Gastrocnemius medialis (tissue), 4 donors: ENCODE results near the gene R3HDM1. TPM values are rescaled to one million over a fixed set of nuclear protein-coding genes. Genes with fewer than 3 reads are reported as not detected.
A peak's percentile ranks its signal among the peaks of the same experiment; 100 is the strongest.

Experiments used
- ATAC-seq, 2 donors: fragments of 150-250 bp; one replicate each; pipeline ENCODE4 v1.9.1; 2016
- DNase-seq, 2 donors: peaks; one replicate each; pipeline ENCODE4 v3.0.0-alpha.2; 2019
- H3K27ac ChIP-seq, 4 donors: fragments of 200-600 bp; sonication (generic); 1 replicate in 1 of 4; 2 replicates in 3 of 4; pipeline ENCODE4 v1.5.1; 2016 to 2018; ENCODE audit warnings: mild to moderate bottlenecking in 2 of 4, moderate library complexity in 1 of 4
- H3K27me3 ChIP-seq, 3 donors: fragments of 200-600 bp; sonication (generic) in 2 of 3; 1 replicate in 1 of 3; 2 replicates in 2 of 3; pipeline versions ENCODE4 v1.5.1 to v1.6.0; 2016 to 2019; ENCODE audit warnings: mild to moderate bottlenecking in 1 of 3, moderate library complexity in 1 of 3
- H3K36me3 ChIP-seq, 2 donors: fragments of 200-600 bp; sonication (generic) in 1 of 2; one replicate each; pipeline ENCODE4 v1.5.1; 2017 to 2018
- H3K4me1 ChIP-seq, 2 donors: fragments of 200-600 bp; sonication (generic) in 1 of 2; one replicate each; pipeline ENCODE4 v1.5.1; 2016 to 2017; ENCODE audit warnings: mild to moderate bottlenecking in 2 of 2
- H3K4me3 ChIP-seq, 4 donors: fragments of 200-600 bp; sonication (generic) in 3 of 4; 1 replicate in 1 of 4; 2 replicates in 3 of 4; pipeline ENCODE4 v1.5.1; 2016 to 2019; ENCODE audit warnings: mild to moderate bottlenecking in 2 of 4
- H3K9me3 ChIP-seq, 3 donors: fragments of 200-600 bp; sonication (generic) in 2 of 3; 1 replicate in 1 of 3; 2 replicates in 2 of 3; pipeline ENCODE4 v1.5.1; 2016 to 2019
- CTCF ChIP-seq, 5 experiments: fragments of 450-650 bp in 3 of 5; fragments of 200-600 bp in 2 of 5; sonication (generic) in 2 of 5; IDR thresholded peaks in 4 of 5; conservative IDR thresholded peaks in 1 of 5; 1 replicate in 4 of 5; 2 replicates in 1 of 5; pipeline ENCODE4 v1.5.1; 2016 to 2019; ENCODE audit warnings: antibody characterized with exemption in 5 of 5, mild to moderate bottlenecking in 3 of 5, moderate library complexity in 3 of 5
- POLR2A ChIP-seq, 2 donors: fragments of 450-650 bp; IDR thresholded peaks; one replicate each; pipeline ENCODE4 v1.6.1; 2017; ENCODE audit warnings: antibody characterized with exemption in 2 of 2, mild to moderate bottlenecking in 2 of 2, moderate library complexity in 2 of 2
- in situ Hi-C, 4 donors: fragments of 200-750 bp; cut with MboI; loops; one replicate each; pipeline versions ENCODE4 v1.15.0 to v1.8.0; 2017; ENCODE audit warnings: low sequenced_read_pairs in 4 of 4
- intact Hi-C: fragments of 100-400 bp; cut with DNase I; formaldehyde crosslinking; loops from one replicate; pipeline ENCODE4 v1.15.1; 2023; ENCODE audit warnings: low total_unique reads
- total RNA-seq, 4 donors: library from RNA; depleted of rRNA; stranded (reverse); fragments of >200 nt; gene quantifications; one replicate each; pipeline versions ENCODE4 v1.1.0 to v1.2.3, GENCODE V29; 2016

Gene R3HDM1
- total RNA-seq, 4 donors from 2014 or later, result 13.5 to 35.7 (median 19.1) TPM

DNA sequence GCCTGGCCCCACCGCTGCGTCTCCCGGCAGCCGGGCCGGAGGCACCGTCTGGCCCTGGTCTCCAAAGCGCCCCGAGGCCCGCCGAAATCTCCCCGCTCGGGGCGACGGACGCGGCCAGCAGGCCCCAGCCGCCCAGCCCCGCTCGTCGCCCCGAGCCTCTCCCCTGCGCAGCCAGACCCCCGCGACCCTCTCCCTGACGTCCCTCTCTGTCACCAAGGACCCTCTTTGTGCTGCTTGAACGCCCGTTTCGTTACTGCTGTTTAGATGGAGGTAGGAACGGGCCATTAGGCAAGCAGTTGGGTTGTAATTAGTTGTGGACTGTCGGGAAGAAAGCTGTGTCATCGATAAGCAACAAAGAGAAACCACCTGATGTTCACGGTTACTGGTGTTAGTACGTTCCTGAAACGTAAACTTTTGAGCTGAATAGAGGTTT, 211.1 kb downstream of the R3HDM1 start:
- in situ Hi-C loops (loop anchor here in 1 of 4 donors (10.0 kb wide), 1 partner anchor 208 kb away; the partner anchor contains the start of genes R3HDM1 and ZRANB3), intact Hi-C loops (loop anchor here (5.0 kb wide), 3 partner anchors 135 to 690 kb away; partner anchors contain the start of genes DARS1, MCM6 and RAB3GAP1)

DNA sequence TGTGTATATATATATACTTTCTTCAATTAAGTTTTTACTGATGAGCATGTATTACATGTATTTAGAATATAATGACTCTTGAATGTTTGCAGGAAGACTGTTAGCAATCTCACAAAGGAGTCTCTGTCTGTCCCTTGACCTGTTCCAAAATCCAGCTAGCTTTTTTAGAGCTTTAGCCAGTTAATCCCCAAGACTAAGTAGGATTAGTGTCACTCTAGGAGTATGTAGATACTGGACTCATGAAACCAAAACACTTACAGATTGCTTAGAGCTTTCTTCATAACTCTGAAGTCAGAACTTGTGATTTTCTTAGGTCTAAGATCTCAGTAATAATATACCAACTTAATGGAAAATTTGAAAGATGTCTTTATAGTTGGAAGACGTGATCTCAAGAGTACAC, 212.6 kb downstream of the R3HDM1 start:
- H3K4me1 ChIP-seq, result peaks cover 33 to 40% of the 10 kb centered on the region in 2 donors
- no peak for ATAC-seq
- no peaks in the 10 kb centered on the region for H3K9me3 ChIP-seq
- peak overlapping the region; percentile 92 to 100 (median 98) for H3K27ac ChIP-seq
- in situ Hi-C loops (loop anchor here in 1 of 4 donors (10.0 kb wide), 1 partner anchor 209 kb away; the partner anchor contains the start of genes R3HDM1 and ZRANB3), intact Hi-C loops (loop anchor here (5.0 kb wide), 3 partner anchors 133 to 692 kb away; partner anchors contain the start of genes DARS1, MCM6 and RAB3GAP1)
- peak overlapping the region in 3 of 4 donors; percentile 77 to 94 (median 92) for H3K4me3 ChIP-seq
- TF ChIP-seq POLR2A (IDR thresholded peaks at IDR 0.05) (no peak), CTCF (IDR thresholded peaks at IDR 0.05 in 4 of 5, conservative IDR thresholded peaks at IDR 0.05 in 1 of 5) (no peak)
- peaks cover 0 to 15% of the 10 kb centered on the region in 2 donors for H3K36me3 ChIP-seq
- no peaks in the 10 kb centered on the region for H3K27me3 ChIP-seq
- DNase-seq, result no peak

More for the DNA sequence above, 211.1 kb downstream of the R3HDM1 start:
- peak in 1 of 2 donors; percentile 7 for TF ChIP-seq POLR2A (IDR thresholded peaks at IDR 0.05)
- no peak for TF ChIP-seq CTCF (IDR thresholded peaks at IDR 0.05 in 4 of 5, conservative IDR thresholded peaks at IDR 0.05 in 1 of 5)
- ATAC-seq, result peak; percentile 45 to 56
- peak overlapping the region; percentile 77 to 94 (median 93) for H3K4me3 ChIP-seq
- DNase-seq, result peak in 1 of 2 donors; percentile 5
- no peaks in the 10 kb centered on the region for H3K9me3 ChIP-seq
- H3K27ac ChIP-seq, result peak overlapping the region; percentile 92 to 100 (median 98)
- H3K4me1 ChIP-seq, result peaks cover 33 to 40% of the 10 kb centered on the region in 2 donors
- H3K36me3 ChIP-seq, result peaks cover 0 to 1% of the 10 kb centered on the region in 2 donors
- H3K27me3 ChIP-seq, result no peaks in the 10 kb centered on the region

DNA sequence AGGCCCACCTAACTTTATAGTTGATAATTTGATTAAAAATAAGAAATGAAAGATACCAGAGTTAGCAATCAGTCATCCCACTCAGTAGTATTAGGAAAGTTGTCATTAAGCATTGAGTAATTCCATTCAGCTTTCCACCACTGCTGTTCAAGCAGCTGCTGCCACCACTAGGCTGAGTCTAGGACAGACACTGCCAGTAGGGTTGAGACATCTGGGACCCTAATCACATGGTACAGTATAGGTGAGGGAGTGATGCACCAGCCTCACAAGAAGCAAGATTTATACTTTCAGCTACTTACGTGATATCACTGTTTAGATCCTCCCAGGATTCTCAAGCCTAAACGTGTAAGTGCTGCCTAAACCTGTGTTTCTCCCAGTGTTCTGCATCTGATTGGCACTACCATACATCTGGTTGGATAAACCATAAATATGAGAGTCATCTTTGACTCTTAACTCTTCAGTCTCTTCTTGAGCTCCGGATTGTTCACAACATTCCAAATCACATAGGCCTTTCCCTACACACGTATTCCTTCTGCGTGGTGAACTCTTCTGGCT, 213.6 kb downstream of the R3HDM1 start:
- no peak for ATAC-seq
- in situ Hi-C loops, result loop anchor here in 1 of 4 donors (10.0 kb wide), 1 partner anchor 210 kb away; the partner anchor contains the start of genes R3HDM1 and ZRANB3
- TF ChIP-seq CTCF (IDR thresholded peaks at IDR 0.05 in 4 of 5, conservative IDR thresholded peaks at IDR 0.05 in 1 of 5), result no peak
- DNase-seq, result peak in 1 of 2 donors; percentile 29
- no peaks in the 10 kb centered on the region for H3K9me3 ChIP-seq
- peak overlapping the region in 3 of 4 donors; percentile 17 to 99 (median 98) for H3K27ac ChIP-seq
- no peak overlapping the region for H3K4me3 ChIP-seq
- H3K36me3 ChIP-seq, result peaks cover 0 to 22% of the 10 kb centered on the region in 2 donors
- intact Hi-C loops, result loop anchor here (5.0 kb wide), 3 partner anchors 132 to 693 kb away; partner anchors contain the start of genes DARS1, MCM6 and RAB3GAP1
- H3K27me3 ChIP-seq, result no peaks in the 10 kb centered on the region
- H3K4me1 ChIP-seq, result peaks cover 33 to 40% of the 10 kb centered on the region in 2 donors

DNA sequence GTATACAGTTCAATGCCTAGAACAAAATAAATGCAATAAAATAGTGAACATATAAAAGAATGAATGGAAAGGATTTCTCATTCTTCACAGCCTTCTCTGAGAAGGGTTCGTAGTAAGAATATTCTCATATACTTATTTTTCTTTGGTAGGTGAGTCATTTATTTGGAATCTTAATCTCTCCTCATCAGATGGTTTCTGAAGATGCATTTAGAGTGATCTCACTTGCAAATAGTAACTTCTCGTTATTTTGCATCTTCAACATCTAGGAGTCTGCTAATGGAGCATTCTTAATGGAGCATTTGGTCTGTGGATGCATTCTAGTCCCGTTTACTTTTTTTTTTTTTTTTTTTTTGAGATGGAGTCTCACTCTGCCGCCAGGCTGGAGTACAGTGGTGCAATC, 214.3 kb downstream of the R3HDM1 start:
- intact Hi-C loops (no loop called here), in situ Hi-C loops (loop anchor here in 1 of 4 donors (10.0 kb wide), 1 partner anchor 211 kb away; the partner anchor contains the start of genes R3HDM1 and ZRANB3)
- H3K27ac ChIP-seq, result peak overlapping the region in 2 of 4 donors; percentile 36 to 98
- ATAC-seq (no peak), DNase-seq (no peak)
- no peak overlapping the region for H3K4me3 ChIP-seq
- H3K27me3 ChIP-seq, result no peaks in the 10 kb centered on the region
- H3K36me3 ChIP-seq, result peaks cover 0 to 30% of the 10 kb centered on the region in 2 donors
- H3K9me3 ChIP-seq, result no peaks in the 10 kb centered on the region
- H3K4me1 ChIP-seq, result peaks cover 33 to 40% of the 10 kb centered on the region in 2 donors
- TF ChIP-seq POLR2A (IDR thresholded peaks at IDR 0.05), result no peak
- TF ChIP-seq CTCF (IDR thresholded peaks at IDR 0.05 in 4 of 5, conservative IDR thresholded peaks at IDR 0.05 in 1 of 5), result no peak
